AML-193 (cell line): ENCODE results near the gene AGL.
A peak's percentile ranks its signal among the peaks of the same experiment; 100 is the strongest.
"Not testable (repeated sequence)": the region's sequence is repeated elsewhere in the genome, so short reads cannot be mapped to it uniquely, and the experiment has no call there.

Source experiments
- DNase-seq, 2 experiments: peaks; one replicate each; lab custom pipeline; 2025; lab: John Stamatoyannopoulos, UW

Gene AGL

DNA sequence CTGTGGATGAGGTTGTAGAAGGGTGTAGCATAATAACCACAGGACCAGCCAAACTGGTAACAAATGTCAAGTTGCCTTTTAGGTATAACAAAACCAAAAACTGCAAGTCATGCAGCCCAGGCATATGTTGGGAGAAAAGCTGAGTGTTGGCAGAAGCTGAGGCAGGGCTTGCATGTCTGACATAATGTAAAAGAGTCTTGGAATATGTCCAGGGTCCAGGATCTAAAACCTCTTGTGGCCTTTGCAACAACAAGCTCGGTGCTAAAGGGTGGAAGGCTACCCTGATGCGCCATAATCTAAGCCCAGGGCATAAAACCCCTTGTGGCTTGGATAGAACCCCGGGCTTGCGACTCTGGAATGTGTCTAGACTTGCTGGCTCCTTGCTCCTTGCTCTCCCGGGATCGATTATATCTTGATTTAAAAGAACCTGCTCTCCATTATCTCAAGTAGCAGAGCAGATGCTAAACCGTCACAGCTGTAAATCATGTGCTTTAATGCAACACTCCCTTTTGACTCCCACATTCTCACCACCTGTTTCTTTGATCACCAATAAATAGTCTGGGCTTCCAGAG, 93.1 kb downstream of the AGL start:
- DNase-seq = no peak

DNA sequence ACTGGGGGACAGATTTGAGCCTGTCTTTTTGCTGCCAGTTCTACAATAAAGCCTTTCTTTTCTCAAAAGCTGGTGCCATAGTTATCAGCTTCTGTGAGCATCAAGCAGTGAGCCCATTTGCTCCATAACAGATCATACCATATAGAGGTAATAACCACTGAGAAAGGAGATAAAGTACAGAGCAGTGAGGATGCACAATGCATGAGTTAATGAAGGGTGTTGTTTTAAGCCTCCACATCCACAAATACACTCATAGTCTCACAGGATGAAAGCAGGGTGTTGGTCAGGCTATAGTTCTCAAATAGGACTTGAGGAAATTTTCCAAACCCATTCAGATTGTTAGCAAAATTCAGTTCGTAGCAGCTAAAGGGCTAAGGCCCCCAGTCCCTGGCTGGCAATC, 94.0 kb downstream of the AGL start:
- DNase-seq = no peak

DNA sequence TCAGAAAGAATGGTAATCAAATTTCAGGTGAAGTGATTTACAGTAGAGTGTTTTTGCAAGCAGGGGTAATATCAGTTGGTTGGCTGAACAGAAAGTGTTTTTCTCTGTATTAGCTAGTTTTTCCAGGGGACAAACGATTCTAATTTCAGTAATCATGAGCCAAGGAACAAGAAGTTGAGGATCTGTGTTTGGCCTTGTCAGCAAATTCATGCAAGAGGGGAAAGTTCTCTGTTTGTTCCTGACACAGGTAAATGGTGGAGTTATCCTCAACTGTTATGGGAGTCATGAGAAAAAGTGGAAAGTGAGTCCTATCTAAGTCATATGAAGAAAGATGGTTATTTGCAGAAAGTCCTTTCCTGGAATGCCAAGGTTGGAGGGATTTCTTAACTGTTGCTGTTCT, 95.0 kb downstream of the AGL start:
- DNase-seq = no peak

DNA sequence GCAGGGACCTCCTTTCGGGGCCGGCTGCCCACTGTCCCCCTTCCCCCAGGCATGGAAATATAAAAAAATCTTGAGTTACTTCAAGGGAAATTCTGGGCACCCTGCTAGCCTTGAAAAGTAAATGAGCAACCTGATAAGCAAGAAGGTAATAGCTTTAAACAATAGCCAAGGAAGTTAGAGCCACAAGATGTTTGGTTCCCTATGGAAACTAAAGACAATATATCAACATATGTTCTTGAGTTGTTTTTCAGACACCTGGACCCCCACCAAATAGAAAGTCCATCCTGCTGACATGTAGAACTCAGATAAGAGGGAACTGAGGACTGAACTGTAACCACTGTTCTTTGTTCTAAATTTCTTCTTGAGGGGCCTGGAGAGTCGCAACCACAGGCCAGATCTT, 100.3 kb downstream of the AGL start:
- no peak for DNase-seq

DNA sequence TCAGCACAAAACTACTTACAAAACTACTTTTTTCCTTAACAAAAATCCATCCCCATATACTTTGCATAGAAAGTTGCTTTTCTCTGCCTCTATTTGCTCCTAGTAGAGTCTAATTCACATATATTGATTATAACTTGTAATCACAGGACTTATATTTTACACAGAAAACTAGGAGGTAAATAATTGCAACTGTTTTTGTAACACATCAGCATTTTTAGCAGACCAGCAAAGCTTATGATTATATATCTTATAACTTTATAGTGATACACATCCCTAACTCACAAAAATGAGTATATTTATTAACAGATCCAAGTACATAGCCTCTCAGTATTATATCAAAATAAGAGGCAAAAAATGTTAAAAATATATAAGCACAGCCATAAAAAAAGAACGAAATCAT, 102.4 kb downstream of the AGL start:
- DNase-seq = no peak

DNA sequence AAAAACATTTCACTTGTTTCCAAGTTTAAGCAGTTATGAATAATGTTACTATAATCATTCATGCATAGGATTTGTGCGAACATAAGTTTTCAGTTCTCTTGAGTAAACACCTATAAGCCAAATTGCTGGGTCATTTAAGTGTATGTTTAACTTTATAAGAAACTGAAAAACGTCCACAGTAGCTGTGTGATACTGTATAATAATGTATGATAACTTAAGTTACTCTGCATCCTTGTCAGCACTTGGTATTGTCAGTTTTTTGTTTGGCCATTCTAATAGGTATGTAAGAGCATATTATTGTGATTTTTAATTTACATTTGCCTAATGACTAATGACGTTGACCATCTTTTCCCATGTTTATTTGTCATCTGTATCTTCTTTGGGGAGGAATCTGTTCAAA, 105.2 kb downstream of the AGL start:
- no peak for DNase-seq

DNA sequence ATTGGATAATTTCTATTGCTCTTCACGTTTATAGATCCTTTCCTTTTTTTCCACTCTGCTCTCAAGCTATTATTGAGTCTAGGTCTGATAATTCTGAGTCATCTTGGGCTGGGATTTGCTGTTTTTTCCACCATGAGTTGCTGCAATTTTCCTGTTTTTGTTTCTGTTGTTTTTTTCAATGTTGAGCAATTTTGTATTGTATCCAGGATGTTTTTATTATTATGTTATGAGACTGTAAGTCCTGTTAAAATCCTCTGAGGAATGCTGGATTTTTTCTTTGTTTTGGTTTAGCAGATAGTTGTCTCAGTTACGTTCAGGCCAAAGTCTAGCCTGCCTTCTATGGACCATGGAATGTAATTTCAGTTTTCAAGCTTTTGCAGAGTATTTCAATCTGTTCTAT, 106.6 kb downstream of the AGL start:
- DNase-seq = no peak

DNA sequence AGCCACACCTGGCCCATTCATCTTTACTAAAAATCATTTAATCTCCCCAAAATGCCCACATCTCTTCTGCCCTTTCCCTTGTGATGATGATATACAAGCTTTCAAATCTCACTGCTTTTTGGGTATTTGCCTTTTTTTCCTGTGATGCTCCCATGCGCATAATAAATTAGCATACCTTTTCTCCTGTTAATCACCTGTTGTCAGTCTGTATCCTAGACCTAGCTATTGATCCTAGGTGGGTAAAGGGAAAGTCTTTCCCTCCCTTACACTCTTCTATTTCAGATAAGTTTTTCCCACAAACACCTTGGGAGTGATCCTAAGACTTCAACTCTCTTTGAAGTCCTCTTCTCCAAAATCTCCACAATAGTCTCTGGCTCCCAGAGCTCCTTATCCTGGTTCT, 107.7 kb downstream of the AGL start:
- DNase-seq = no peak

DNA sequence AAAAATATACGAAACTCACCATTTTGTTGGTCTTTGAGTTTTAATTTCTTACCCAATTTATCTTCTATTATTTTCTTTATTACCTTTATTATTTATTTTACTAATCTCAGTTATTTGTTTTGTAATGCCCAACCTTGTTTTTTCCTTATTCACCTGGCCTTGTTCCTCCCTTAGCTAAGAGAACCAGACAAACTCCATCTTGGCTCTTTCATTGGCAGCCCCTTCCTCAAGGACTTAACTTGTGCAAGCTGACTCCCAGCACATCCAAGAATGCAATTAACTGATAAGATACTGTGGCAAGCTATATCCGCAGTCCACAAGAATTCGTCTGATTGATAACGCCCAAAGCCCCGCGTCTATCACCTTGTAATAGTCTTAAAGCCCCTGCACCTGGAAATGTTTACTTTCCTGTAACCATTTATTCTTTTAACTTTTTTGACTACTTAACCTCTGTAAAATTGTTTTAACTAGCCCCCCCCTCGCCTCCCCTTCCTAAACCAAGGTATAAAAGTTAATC, 109.1 kb downstream of the AGL start:
- not testable (repeated sequence) for DNase-seq

DNA sequence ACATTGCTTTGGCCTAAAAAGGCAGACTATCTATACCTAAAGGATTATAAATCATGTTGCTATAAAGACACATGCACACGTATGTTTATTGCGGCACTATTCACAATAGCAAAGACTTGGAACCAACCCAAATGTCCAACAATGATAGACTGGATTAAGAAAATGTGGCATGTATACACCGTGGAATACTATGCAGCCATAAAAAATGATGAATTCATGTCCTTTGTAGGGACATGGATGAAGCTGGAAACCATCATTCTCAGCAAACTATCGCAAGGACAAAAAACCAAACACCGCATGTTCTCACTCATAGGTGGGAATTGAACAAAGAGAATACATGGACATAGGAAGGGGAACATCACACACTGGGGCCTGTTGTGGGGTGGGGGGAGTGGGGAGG, 110.1 kb downstream of the AGL start:
- not testable (repeated sequence) for DNase-seq

DNA sequence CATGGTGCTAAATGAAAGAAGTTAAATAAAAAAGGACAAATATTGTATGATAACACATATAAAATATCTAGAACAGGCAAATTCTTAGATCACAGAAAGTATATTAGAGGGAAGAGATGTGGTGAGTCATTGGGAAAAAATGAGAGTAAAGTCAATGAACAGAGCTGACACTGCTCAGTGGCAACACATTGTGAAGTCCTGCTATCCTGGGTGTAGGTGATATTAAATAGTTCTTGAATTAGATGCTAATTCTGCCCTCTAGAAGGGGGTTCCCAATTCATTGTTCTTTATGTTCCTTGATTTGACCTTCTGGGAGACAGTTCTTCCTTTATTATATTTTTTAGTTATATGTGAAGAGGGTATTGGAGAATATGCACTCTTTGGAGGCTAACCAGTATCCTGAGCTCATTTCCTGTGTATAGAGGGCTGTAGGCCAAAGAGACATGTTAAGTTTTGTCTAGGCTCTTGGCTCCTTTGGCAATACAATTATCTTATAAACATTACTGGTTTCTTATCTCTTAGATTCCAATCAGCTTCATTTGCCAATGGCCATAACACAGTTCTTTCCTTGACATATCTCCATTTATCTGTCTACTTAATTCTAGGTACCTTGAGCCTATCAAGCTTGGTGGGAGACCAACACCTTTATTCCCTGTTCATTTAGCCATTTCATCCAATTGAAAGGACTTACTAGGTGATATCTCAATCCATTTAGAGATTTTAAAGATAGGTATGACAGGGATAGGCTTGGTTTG, 113.1 kb downstream of the AGL start:
- no peak for DNase-seq

DNA sequence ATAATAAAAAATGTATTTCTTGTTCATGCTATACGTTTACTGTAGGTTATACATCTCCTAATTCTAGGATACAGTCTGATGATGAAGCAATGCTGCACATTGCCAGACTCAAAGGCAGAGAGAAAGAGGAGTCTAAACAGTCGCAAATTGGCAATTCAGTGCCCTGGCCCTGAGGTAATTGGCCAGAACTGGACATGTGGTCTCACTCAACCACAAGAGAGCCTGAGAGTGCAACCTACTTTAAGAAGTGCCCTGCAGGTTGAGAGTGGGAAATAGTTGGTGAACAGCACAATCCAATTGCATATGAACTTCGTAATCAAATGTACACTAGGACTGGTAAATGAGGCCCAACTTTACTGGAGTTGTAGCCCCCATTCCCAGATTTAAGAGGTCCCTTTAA, 114.6 kb downstream of the AGL start:
- DNase-seq = no peak

DNA sequence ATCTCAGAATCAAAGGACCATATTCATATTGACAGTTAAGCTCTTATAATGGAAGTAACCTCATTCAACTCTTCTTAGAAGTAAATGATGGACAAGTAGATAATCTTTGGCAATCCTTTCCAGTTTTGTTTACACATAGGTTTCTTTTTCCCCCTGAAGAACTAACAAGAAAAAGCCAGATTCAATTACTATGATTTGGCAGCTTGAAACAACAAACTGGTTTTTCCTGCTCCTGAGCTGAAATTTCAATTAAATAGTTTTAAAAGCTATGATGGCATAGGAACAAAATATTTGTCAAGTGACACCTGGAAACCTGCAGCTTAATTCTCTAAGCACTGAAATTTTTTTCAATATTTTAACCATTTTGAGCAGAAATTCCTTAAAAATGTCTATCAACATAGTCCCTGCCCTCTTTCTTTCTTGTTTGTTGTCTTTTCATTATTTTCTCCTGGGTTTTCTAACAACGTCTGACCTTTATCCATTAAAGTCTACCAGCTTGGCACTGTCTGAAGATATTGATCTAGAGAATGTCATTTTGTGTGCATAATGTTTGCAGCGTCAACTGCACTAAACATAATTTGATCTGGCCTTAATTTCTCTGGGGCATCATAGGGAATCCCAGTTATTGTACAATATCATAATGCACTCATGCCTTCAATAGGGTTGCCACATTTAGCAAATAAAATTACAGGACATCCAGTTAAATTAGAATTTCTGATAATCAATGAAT, 115.7 kb downstream of the AGL start:
- no peak for DNase-seq

DNA sequence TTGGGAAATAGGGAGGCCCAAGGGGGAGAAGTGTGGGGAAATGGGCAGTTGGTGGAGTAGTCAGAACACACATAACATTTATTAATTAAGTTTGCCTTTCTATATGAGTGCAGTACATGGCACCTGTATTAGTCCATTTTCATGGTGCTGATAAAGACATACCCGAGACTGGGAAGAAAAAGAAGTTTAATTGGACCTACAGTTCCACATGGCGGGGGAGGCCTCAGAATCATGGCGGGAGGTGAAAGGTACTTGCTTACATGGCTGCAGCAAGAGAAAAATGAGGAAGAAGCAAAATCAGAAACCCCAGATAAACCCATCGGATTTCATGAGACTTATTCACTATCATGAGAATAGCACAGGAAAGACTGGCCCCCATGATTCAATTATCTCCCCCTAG, 118.1 kb downstream of the AGL start:
- no peak for DNase-seq

DNA sequence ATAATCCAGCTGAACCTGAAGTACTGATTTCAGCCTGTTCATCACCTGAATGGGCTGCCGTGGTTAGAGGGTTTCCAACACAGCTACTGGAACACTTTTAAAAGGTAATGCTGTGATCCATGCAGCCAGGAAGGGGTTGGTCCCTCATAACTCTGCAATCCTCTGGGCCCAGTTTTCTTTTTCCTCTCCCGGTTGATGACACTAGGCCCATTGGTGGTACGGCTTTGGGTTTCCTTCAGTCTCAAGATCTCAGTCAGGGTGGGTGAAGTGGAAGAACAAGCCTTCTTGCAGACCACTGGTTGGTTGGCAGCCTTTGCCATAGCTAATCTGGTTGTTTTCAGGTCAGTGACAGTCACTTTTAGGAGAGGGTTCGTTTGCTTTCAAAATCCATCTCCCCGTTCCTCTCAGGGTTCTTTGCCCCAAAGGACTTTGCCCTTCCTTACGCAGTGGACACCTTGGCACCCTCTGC, 119.1 kb downstream of the AGL start:
- no peak for DNase-seq

DNA sequence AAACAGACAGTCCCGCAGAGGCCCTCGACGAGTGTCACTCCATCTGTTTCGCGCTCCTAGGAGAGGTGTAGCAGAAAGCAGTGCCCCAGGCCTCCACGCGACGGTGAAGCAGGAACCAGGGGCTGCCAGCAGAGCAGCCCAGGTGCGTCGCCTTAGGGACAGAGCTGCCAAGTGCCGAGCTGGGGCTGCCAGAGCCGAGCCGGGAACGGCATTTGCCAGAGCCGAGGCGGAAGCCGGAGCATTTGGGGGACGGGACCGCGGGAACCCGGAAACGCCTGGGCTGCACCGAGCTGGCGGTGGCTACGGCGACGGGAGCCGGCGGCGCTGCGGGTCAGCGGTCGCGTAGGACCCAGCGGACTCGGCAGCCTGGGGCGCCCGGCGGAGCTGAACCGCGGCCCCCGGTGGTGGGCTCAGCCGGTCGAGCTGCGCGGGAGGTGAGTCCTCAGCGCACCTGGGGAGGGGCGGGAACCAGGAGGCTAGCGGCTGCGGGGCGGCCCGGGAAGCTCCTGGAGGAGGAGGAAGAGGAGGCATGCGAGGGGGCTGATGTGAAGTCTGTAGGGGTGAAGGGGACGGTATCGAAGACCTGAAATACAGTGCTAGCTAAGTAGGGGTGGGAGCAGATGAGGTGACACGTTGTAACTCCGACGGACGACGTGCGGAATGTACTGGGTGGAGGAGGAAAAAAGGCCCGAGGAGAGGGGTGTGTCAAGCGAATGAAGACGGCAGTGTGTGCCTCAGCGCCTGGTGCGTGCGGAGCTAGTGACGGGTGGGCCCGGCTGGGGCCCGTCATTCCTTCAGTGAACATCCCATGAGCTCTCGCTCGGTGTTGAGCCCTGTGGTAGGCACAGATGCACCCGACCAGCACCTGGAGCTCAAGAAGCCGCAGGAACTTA, 119.8 kb downstream of the AGL start, which contains the start of gene SLC35A3:
SLC35A3 (plus strand) TSS at position 268 of the 893 bp plus-strand sequence. CDS start 23,559 bp downstream, outside the sequence.
- peak; percentile 49 to 57 for DNase-seq

DNA sequence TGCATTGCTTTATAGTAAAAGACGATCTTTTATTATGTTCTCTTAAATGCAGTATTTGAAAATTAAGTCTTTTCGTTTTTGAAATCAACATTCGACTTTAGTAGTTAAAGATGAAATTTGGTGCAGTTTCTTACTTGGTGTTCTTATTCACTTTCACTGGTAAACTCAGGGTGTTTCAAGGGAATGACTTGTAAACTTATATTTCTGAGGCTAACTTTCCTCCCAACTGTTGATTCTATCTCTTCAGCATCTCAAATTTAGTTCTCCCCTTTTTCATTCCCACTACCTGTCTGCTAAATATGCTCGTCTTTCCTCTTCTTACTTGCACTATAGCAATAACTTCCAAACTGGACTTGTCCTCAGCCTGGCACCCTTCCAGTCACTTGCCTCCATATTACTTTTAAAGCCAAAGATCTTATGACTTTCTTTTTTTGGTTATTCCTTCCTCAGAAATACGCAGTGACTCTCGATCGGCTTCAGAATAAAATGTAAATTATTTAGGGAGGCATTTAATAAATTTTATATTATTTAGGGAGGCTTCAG, 120.6 kb downstream of the AGL start:
- DNase-seq = no peak

DNA sequence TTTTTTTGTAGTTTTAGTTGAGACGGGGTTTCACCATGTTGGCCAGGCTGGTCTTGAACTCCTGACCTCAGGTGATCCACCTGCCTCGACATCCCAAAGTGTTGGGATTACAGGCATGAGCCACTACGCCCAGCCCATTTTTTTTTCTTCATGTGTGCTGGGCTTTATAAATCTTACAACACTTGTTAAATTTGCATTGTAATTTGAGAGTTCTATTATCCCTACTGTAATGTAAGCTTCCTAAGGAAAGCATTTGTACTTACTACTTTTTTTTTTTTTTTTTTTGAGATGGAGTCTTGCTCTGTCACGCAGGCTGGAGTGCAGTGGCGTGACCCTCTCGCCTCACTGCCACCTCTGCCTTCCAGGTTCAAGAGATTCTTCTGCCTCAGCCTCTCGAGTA, 121.9 kb downstream of the AGL start:
- DNase-seq = not testable (repeated sequence)
